Osteoblast (primary cell): ENCODE results near the gene RNF17. TPM values are rescaled to one million over a fixed set of nuclear protein-coding genes. Genes with fewer than 3 reads are reported as not detected.

Source experiments
- DNase-seq: peaks from one replicate; pipeline ENCODE4 v3.0.0; 2011; ENCODE audit warnings: low spot score, mixed read lengths; ENCODE audit not compliant: insufficient read length; ENCODE audit errors: missing footprints
- H2AFZ ChIP-seq: 2 replicates; pipeline ENCODE4 v1.6.0; 2011; ENCODE audit warnings: mild to moderate bottlenecking, low read length
- H3K27ac ChIP-seq: 2 replicates; pipeline ENCODE4 v1.5.1; 2011; ENCODE audit warnings: mild to moderate bottlenecking, low read depth, low read length, moderate library complexity
- H3K27me3 ChIP-seq: 2 replicates; pipeline ENCODE4 v1.6.0; 2012; ENCODE audit warnings: mild to moderate bottlenecking, control low read depth, inconsistent platforms, low read length, moderate library complexity; ENCODE audit not compliant: insufficient read depth
- H3K36me3 ChIP-seq: 2 replicates; pipeline ENCODE4 v1.5.1; 2011; ENCODE audit warnings: mild to moderate bottlenecking, low read length, control low read depth, moderate library complexity; ENCODE audit not compliant: insufficient read depth
- H3K4me1 ChIP-seq: 2 replicates; pipeline ENCODE4 v1.5.1; 2011; ENCODE audit warnings: mild to moderate bottlenecking, low read length, control low read depth, moderate library complexity; ENCODE audit not compliant: insufficient read depth
- H3K4me2 ChIP-seq: 2 replicates; pipeline ENCODE4 v1.6.0; 2011; ENCODE audit warnings: mild to moderate bottlenecking, low read length; ENCODE audit not compliant: insufficient read depth
- H3K4me3 ChIP-seq: fragments of 200-600 bp; sonication (generic); 3 replicates; pipeline ENCODE4 v1.5.1; 2012; ENCODE audit warnings: mild to moderate bottlenecking, low read length, inconsistent platforms; ENCODE audit not compliant: insufficient read depth
- H3K79me2 ChIP-seq: 2 replicates; pipeline ENCODE4 v1.6.0; 2012; ENCODE audit warnings: mild to moderate bottlenecking, low read length, control low read depth, inconsistent platforms; ENCODE audit not compliant: insufficient read depth
- H3K9me3 ChIP-seq: 2 replicates; pipeline ENCODE4 v1.5.1; 2011; ENCODE audit warnings: low read depth, low read length, control low read depth
- H4K20me1 ChIP-seq: 2 replicates; pipeline ENCODE4 v1.6.0; 2012; ENCODE audit warnings: mild to moderate bottlenecking, low read length, control low read depth; ENCODE audit not compliant: insufficient read depth
- CTCF ChIP-seq: IDR thresholded peaks from 2 replicates; pipeline ENCODE4 v1.5.1; 2011; ENCODE audit warnings: mild to moderate bottlenecking, low read depth, low read length, moderate library complexity; ENCODE audit errors: extremely low read depth
- total RNA-seq: library from RNA; depleted of rRNA; stranded (reverse); fragments of >200 nt; gene quantifications from 2 replicates; pipeline ENCODE4 v1.2.3, GENCODE V29; 2012

Gene RNF17
- total RNA-seq, 1 donor = not detected

- Histone ChIP-seq H3K79me2 (no peaks in the 10 kb centered on the region), H3K36me3 (no peaks in the 10 kb centered on the region), H3K4me2 (no peak overlapping the region), H2AFZ (no peak overlapping the region), H3K27ac (no peak overlapping the region), H4K20me1 (no peaks in the 10 kb centered on the region), H3K27me3 (peaks cover 11% of the 10 kb centered on the region), H3K4me1 (no peaks in the 10 kb centered on the region), H3K9me3 (no peaks in the 10 kb centered on the region), H3K4me3 (no peak overlapping the region)
- no peak for DNase-seq
- no peak for TF ChIP-seq CTCF
These were observed 111.6 kb downstream of the RNF17 start for GRCh38 chr13:24875566-24875965.

- no peaks in the 10 kb centered on the region for H3K36me3 ChIP-seq
- H3K4me3 ChIP-seq = no peak overlapping the region
- DNase-seq = no peak
- no peaks in the 10 kb centered on the region for H3K4me1 ChIP-seq
- H3K27me3 ChIP-seq = peaks cover 7% of the 10 kb centered on the region
- no peak overlapping the region for H2AFZ ChIP-seq
- no peak overlapping the region for H3K4me2 ChIP-seq
- no peak for TF ChIP-seq CTCF
- no peaks in the 10 kb centered on the region for H4K20me1 ChIP-seq
- no peak overlapping the region for H3K27ac ChIP-seq
- no peaks in the 10 kb centered on the region for H3K79me2 ChIP-seq
- no peaks in the 10 kb centered on the region for H3K9me3 ChIP-seq
These were observed 113.6 kb downstream of the RNF17 start for GRCh38 chr13:24877531-24877930.

- no peak for DNase-seq
- no peaks in the 10 kb centered on the region for H3K79me2 ChIP-seq
- H4K20me1 ChIP-seq = no peaks in the 10 kb centered on the region
- H3K4me3 ChIP-seq = no peak overlapping the region
- TF ChIP-seq CTCF = no peak
- no peaks in the 10 kb centered on the region for H3K4me1 ChIP-seq
- no peak overlapping the region for H3K27ac ChIP-seq
- H2AFZ ChIP-seq = no peak overlapping the region
- peaks cover 3% of the 10 kb centered on the region for H3K27me3 ChIP-seq
- H3K36me3 ChIP-seq = no peaks in the 10 kb centered on the region
- no peaks in the 10 kb centered on the region for H3K9me3 ChIP-seq
- H3K4me2 ChIP-seq = no peak overlapping the region
These were observed 114.4 kb downstream of the RNF17 start for GRCh38 chr13:24878340-24878739.

- DNase-seq = no peak
- H3K27me3 ChIP-seq = no peaks in the 10 kb centered on the region
- no peak overlapping the region for H3K4me2 ChIP-seq
- no peak for TF ChIP-seq CTCF
- no peaks in the 10 kb centered on the region for H3K4me1 ChIP-seq
- no peaks in the 10 kb centered on the region for H3K79me2 ChIP-seq
- no peak overlapping the region for H3K27ac ChIP-seq
- no peaks in the 10 kb centered on the region for H4K20me1 ChIP-seq
- no peaks in the 10 kb centered on the region for H3K9me3 ChIP-seq
- no peak overlapping the region for H2AFZ ChIP-seq
- H3K36me3 ChIP-seq = peaks cover 7% of the 10 kb centered on the region
- no peak overlapping the region for H3K4me3 ChIP-seq
These were observed 118.7 kb downstream of the RNF17 start for GRCh38 chr13:24882665-24883064.
